Testis (tissue), 5 donors: ENCODE data around the gene DEFB132. TPM values are rescaled to one million over a fixed set of nuclear protein-coding genes. Genes with fewer than 3 reads are reported as not detected.

Experiments used
- DNase-seq: peaks from one replicate; pipeline ENCODE4 v3.0.0-alpha.2; 2019
- H3K27ac ChIP-seq, 2 donors: fragments of 200-600 bp; sonication (generic); one replicate each; pipeline ENCODE4 v1.5.1; 2019
- H3K27me3 ChIP-seq: fragments of 200-600 bp; sonication (generic); one replicate; pipeline ENCODE4 v1.5.1; 2019
- H3K36me3 ChIP-seq: fragments of 200-600 bp; sonication (generic); one replicate; pipeline ENCODE4 v1.5.1; 2017; ENCODE audit warnings: low read depth; ENCODE audit errors: missing control alignments
- H3K4me1 ChIP-seq: fragments of 200-600 bp; sonication (generic); one replicate; pipeline ENCODE4 v1.5.1; 2019
- H3K4me3 ChIP-seq, 2 donors: fragments of 200-600 bp; sonication (generic); one replicate each; pipeline ENCODE4 v1.5.1; 2017 to 2019
- H3K9me3 ChIP-seq: fragments of 200-600 bp; sonication (generic); one replicate; pipeline ENCODE4 v1.5.1; 2017
- CTCF ChIP-seq, 3 experiments: fragments of 450-650 bp in 2 of 3; fragments of 200-600 bp in 1 of 3; sonication (generic) in 1 of 3; IDR thresholded peaks; one replicate each; pipeline ENCODE4 v1.5.1; 2016 to 2019; ENCODE audit warnings: antibody characterized with exemption in 3 of 3, mild to moderate bottlenecking in 2 of 3, moderate library complexity in 1 of 3
- POLR2A ChIP-seq: fragments of 450-650 bp; IDR thresholded peaks from one replicate; pipeline ENCODE4 v1.6.1; 2017; ENCODE audit warnings: antibody characterized with exemption, mild to moderate bottlenecking, moderate library complexity
- WGBS, 2 donors: methylation state at CpG; one replicate each; pipeline ENCODE4 v1.1.5; 2018; 5-methylcytosine and 5-hydroxymethylcytosine counted together
- intact Hi-C: fragments of 100-400 bp; cut with DNase I; formaldehyde crosslinking; loops from one replicate; pipeline ENCODE4 v1.15.1; 2023; ENCODE audit warnings: low total_unique reads
- long read RNA-seq, 2 donors: transcript quantifications; one replicate each; lab custom pipeline, GENCODE V29; 2026
- polyA plus RNA-seq: library from polyadenylated mRNA; stranded (reverse); fragments of 350-450 nt; fragmentation: Illumina TruSeq; extraction: RNeasy Lipid Tissue Mini Kit (QIAGEN cat#74804); gene quantifications from one replicate; pipeline ENCODE4 v1.2.3, GENCODE V29; 2014; ENCODE audit warnings: low read depth, low replicate concordance; ENCODE audit not compliant: insufficient read depth
- total RNA-seq, 2 donors: library from RNA; depleted of rRNA; stranded (reverse); fragments of >200 nt; gene quantifications; one replicate each; pipeline ENCODE4 v1.2.3, GENCODE V29; 2016

Gene DEFB132
- total RNA-seq (not detected), polyA plus RNA-seq (not detected)
- long read RNA-seq, donor 1, result 0 reads
- long read RNA-seq, donor 2, result 0 reads

GRCh38 chr20:257419-257818, at the start of gene DEFB132:
Gene DEFB132, plus strand, starts transcription at chr20:257724. Its CDS starts 55 bp downstream, at chr20:257779.
- Histone ChIP-seq H3K27me3 (no peaks in the 10 kb centered on the region), H3K36me3 (no peaks in the 10 kb centered on the region), H3K9me3 (no peaks in the 10 kb centered on the region), H3K27ac (no peak within 1 kb of the TSS), H3K4me3 (no peak within 1 kb of the TSS), H3K4me1 (no peaks in the 10 kb centered on the region)
- DNase-seq, result peak; percentile 42
- intact Hi-C loops, result no loop called here
- TF ChIP-seq POLR2A, result no peak
- TF ChIP-seq CTCF (IDR thresholded peaks at IDR 0.05), result no peak
- WGBS, 2 donors, result 63 to 66% methylated on average over 7 of the region's 7 CpGs

GRCh38 chr20:208942-209566, 48.5 kb upstream of the DEFB132 start:
- no peak for DNase-seq

GRCh38 chr20:210809-211502, 46.6 kb upstream of the DEFB132 start:
- no peak overlapping the region for H3K4me3 ChIP-seq
- H3K27me3 ChIP-seq, result no peaks in the 10 kb centered on the region
- no peaks in the 10 kb centered on the region for H3K9me3 ChIP-seq
- H3K27ac ChIP-seq, result no peak overlapping the region
- no peak for DNase-seq
- WGBS, 2 donors, result 50 to 66% methylated on average over 7 of the region's 7 CpGs
- no peaks in the 10 kb centered on the region for H3K4me1 ChIP-seq
- intact Hi-C loops, result no loop called here
- no peaks in the 10 kb centered on the region for H3K36me3 ChIP-seq
- no peak for TF ChIP-seq POLR2A
- TF ChIP-seq CTCF (IDR thresholded peaks at IDR 0.05), result no peak

More at GRCh38 chr20:208942-209566, 48.5 kb upstream of the DEFB132 start:
- H3K4me3 ChIP-seq, result no peak overlapping the region
- peak in 2 of 3 experiments; percentile 30 to 42 for TF ChIP-seq CTCF (IDR thresholded peaks at IDR 0.05)
- no peak for TF ChIP-seq POLR2A
- no peaks in the 10 kb centered on the region for H3K9me3 ChIP-seq
- H3K4me1 ChIP-seq, result no peaks in the 10 kb centered on the region
- H3K36me3 ChIP-seq, result no peaks in the 10 kb centered on the region
- WGBS, 2 donors, result 37 to 49% methylated on average over 5 of the region's 5 CpGs
- no peaks in the 10 kb centered on the region for H3K27me3 ChIP-seq
- no peak overlapping the region for H3K27ac ChIP-seq
- intact Hi-C loops, result no loop called here

DNA sequence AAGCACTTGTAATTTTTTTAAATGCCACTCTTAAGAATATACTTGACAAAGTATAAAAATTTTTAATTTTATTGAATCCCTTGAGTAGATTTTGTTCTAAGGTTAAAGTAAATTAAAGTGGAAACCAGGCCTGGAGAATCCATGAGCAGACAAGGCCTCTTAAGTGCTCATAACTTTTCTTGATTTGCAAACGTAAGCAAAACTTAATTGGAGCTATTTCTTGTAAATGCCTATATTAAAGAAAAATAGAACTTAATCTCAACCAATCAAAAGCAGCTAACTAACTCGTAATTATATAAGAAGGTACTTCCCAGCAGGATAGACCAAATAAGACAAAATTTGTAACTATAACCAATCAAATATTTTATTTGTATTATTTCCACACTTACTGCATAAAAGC, 43.1 kb upstream of the DEFB132 start:
- DNase-seq, result no peak
- no peaks in the 10 kb centered on the region for H3K9me3 ChIP-seq
- TF ChIP-seq CTCF (IDR thresholded peaks at IDR 0.05) (no peak), POLR2A (no peak)
- H3K27me3 ChIP-seq, result no peaks in the 10 kb centered on the region
- no peak overlapping the region for H3K4me3 ChIP-seq
- no peaks in the 10 kb centered on the region for H3K4me1 ChIP-seq
- no peaks in the 10 kb centered on the region for H3K36me3 ChIP-seq
- H3K27ac ChIP-seq, result no peak overlapping the region
- 82 to 86% methylated on average over 2 of the region's 2 CpGs for WGBS, 2 donors
- intact Hi-C loops, result no loop called here
